ENCODE results near the gene MAP1LC3B2.

The MAP1LC3B2 gene

GRCh38 chr12:116529048-116529447 lies 30.1 kb upstream of the MAP1LC3B2 start:
- peak; percentile 82 for DNase-seq (ENCODE audit: low read depth)
- no peak overlapping the region for H3K4me3 ChIP-seq (ENCODE audit: control insufficient read depth, low read depth, low read length)
- TF ChIP-seq CTCF (conservative IDR thresholded peaks at IDR 0.05; ENCODE audit: control insufficient read depth, insufficient read depth, low read depth, low read length) = no peak

GRCh38 chr12:116529686-116530085 lies 29.5 kb upstream of the MAP1LC3B2 start:
- TF ChIP-seq CTCF (conservative IDR thresholded peaks at IDR 0.05; ENCODE audit: control insufficient read depth, insufficient read depth, low read depth, low read length) = no peak
- no peak overlapping the region for H3K4me3 ChIP-seq (ENCODE audit: control insufficient read depth, low read depth, low read length)
- DNase-seq (ENCODE audit: low read depth) = peak; percentile 35

GRCh38 chr12:116532428-116532827 lies 26.8 kb upstream of the MAP1LC3B2 start:
- no peak for TF ChIP-seq CTCF (conservative IDR thresholded peaks at IDR 0.05; ENCODE audit: control insufficient read depth, insufficient read depth, low read depth, low read length)
- H3K4me3 ChIP-seq (ENCODE audit: control insufficient read depth, low read depth, low read length) = no peak overlapping the region
- no peak for DNase-seq (ENCODE audit: low read depth)

GRCh38 chr12:116532986-116533342 lies 26.2 kb upstream of the MAP1LC3B2 start:
- DNase-seq (ENCODE audit: low read depth) = peak; percentile 15
- TF ChIP-seq CTCF (conservative IDR thresholded peaks at IDR 0.05; ENCODE audit: control insufficient read depth, insufficient read depth, low read depth, low read length) = no peak
- H3K4me3 ChIP-seq (ENCODE audit: control insufficient read depth, low read depth, low read length) = no peak overlapping the region

- peak overlapping the region; percentile 49 for H3K4me3 ChIP-seq (ENCODE audit: control insufficient read depth, low read depth, low read length)
- DNase-seq (ENCODE audit: low read depth) = peak; percentile 80
- no peak for TF ChIP-seq CTCF (conservative IDR thresholded peaks at IDR 0.05; ENCODE audit: control insufficient read depth, insufficient read depth, low read depth, low read length)
Measured at GRCh38 chr12:116533343-116534251, 25.6 kb upstream of the MAP1LC3B2 start.

GRCh38 chr12:116534311-116535121 lies 24.7 kb upstream of the MAP1LC3B2 start:
- peak; percentile 23 for DNase-seq (ENCODE audit: low read depth)
- no peak for TF ChIP-seq CTCF (conservative IDR thresholded peaks at IDR 0.05; ENCODE audit: control insufficient read depth, insufficient read depth, low read depth, low read length)
- H3K4me3 ChIP-seq (ENCODE audit: control insufficient read depth, low read depth, low read length) = peak overlapping the region; percentile 49
